ENCODE measurements around the gene BMP5. TPM values are rescaled to one million over a fixed set of nuclear protein-coding genes. Genes with fewer than 3 reads are reported as not detected.

BMP5 gene
- total and polyA plus RNA-seq, 4 donors: 0.42 to 0.92 (median 0.65) TPM

- TF ChIP-seq CTCF (IDR thresholded peaks at IDR 0.05; ENCODE audit: low read depth, low read length, missing input control): no peak
- no peak for TF ChIP-seq FOXA2 (IDR thresholded peaks at IDR 0.05)
- no peak for TF ChIP-seq EGR1 (IDR thresholded peaks at IDR 0.05; ENCODE audit: low read depth in 2 of 2)
- TF ChIP-seq HNF4G (IDR thresholded peaks at IDR 0.05): no peak
Measured at GRCh38 chr6:55868176-55868575, 7.2 kb downstream of the BMP5 start (continued).

- no peak for TF ChIP-seq CTCF (IDR thresholded peaks at IDR 0.05; ENCODE audit: low read depth, low read length, missing input control)
- no peak for TF ChIP-seq FOXA1 (IDR thresholded peaks at IDR 0.05)
- no peak for TF ChIP-seq ZBTB33 (IDR thresholded peaks at IDR 0.05)
- no peak for TF ChIP-seq NR2F2 (IDR thresholded peaks at IDR 0.05)
- TF ChIP-seq TAF1 (conservative IDR thresholded peaks at IDR 0.05): no peak
- TF ChIP-seq MAX (IDR thresholded peaks at IDR 0.05): no peak
- no peak for TF ChIP-seq RXRA (IDR thresholded peaks at IDR 0.05)
- no peak for TF ChIP-seq EGR1 (IDR thresholded peaks at IDR 0.05; ENCODE audit: low read depth in 2 of 2)
- TF ChIP-seq YY1 (IDR thresholded peaks at IDR 0.05): no peak
- TF ChIP-seq GABPA (IDR thresholded peaks at IDR 0.05 in 1 of 2, conservative IDR thresholded peaks at IDR 0.05 in 1 of 2): no peak
- no peak for TF ChIP-seq HNF4G (IDR thresholded peaks at IDR 0.05)
- TF ChIP-seq FOXA2 (IDR thresholded peaks at IDR 0.05): no peak
- TF ChIP-seq ATF3 (IDR thresholded peaks at IDR 0.05): no peak
- no peak for TF ChIP-seq HNF4A (conservative IDR thresholded peaks at IDR 0.05)
- no peak for TF ChIP-seq SP1 (IDR thresholded peaks at IDR 0.05)
- TF ChIP-seq REST (IDR thresholded peaks at IDR 0.05): no peak
- TF ChIP-seq JUND (IDR thresholded peaks at IDR 0.05): no peak
- TF ChIP-seq RAD21 (IDR thresholded peaks at IDR 0.05): no peak
- H3K27me3 ChIP-seq (ENCODE audit: control insufficient read depth in 4 of 4, insufficient read depth in 4 of 4, low read length in 3 of 4): no peaks in the 10 kb centered on the region
Measured at GRCh38 chr6:55866128-55866527, 9.3 kb downstream of the BMP5 start.

More at GRCh38 chr6:55866128-55866527, 9.3 kb downstream of the BMP5 start:
- no peak overlapping the region for H3K9ac ChIP-seq (ENCODE audit: low read depth in 1 of 2, low read length in 2 of 2)
- no peaks in the 10 kb centered on the region for H3K9me3 ChIP-seq (ENCODE audit: control insufficient read depth in 4 of 4, low read length in 3 of 4)
- H3K36me3 ChIP-seq (ENCODE audit: control insufficient read depth in 4 of 4, insufficient read depth in 3 of 4, low read depth in 1 of 4, low read length in 3 of 4): no peaks in the 10 kb centered on the region
- no peak for DNase-seq (ENCODE audit: low spot score)
- H3K4me3 ChIP-seq (ENCODE audit: low read depth in 1 of 3, low read length in 3 of 3): no peak overlapping the region
- H3K4me1 ChIP-seq (ENCODE audit: control insufficient read depth in 4 of 4, insufficient read depth in 4 of 4, low read length in 3 of 4): no peaks in the 10 kb centered on the region
- H3K27ac ChIP-seq (ENCODE audit: low read depth in 1 of 2, low read length in 2 of 2): no peak overlapping the region
- 73% methylated on average over 2 of the region's 2 CpGs for WGBS

Data from liver (tissue), 9 donors.